SIG-M5 (cell line): ENCODE data around the gene KEAP1.
"Not testable (repeated sequence)": the region's sequence is repeated elsewhere in the genome, so short reads cannot be mapped to it uniquely, and the experiment has no call there.

Experiments
- DNase-seq: peaks from one replicate; lab custom pipeline; 2025; lab: John Stamatoyannopoulos, UW

Gene KEAP1

GRCh38 chr19:10503002-10503789 lies at the start of gene KEAP1:
Gene KEAP1 (minus strand): TSS chr19:10503356. CDS start chr19:10500033, 3,323 bp downstream.
- DNase-seq = no peak

GRCh38 chr19:10552510-10553053 lies 49.4 kb upstream of the KEAP1 start:
- DNase-seq = no peak

- no peak for DNase-seq
These were observed 48.6 kb upstream of the KEAP1 start for GRCh38 chr19:10551698-10552301.

GRCh38 chr19:10551006-10551405 lies 47.9 kb upstream of the KEAP1 start:
- DNase-seq = not testable (repeated sequence)

GRCh38 chr19:10550336-10550735 lies 47.2 kb upstream of the KEAP1 start:
- DNase-seq = no peak

- no peak for DNase-seq
These were observed 46.6 kb upstream of the KEAP1 start for GRCh38 chr19:10549733-10550132.

GRCh38 chr19:10548746-10549276 lies 45.7 kb upstream of the KEAP1 start:
- no peak for DNase-seq

- no peak for DNase-seq
These were observed 43.7 kb upstream of the KEAP1 start for GRCh38 chr19:10546817-10547216.

GRCh38 chr19:10544753-10545251 lies 41.6 kb upstream of the KEAP1 start:
- no peak for DNase-seq

- no peak for DNase-seq
These were observed 41.1 kb upstream of the KEAP1 start for GRCh38 chr19:10544242-10544752.

GRCh38 chr19:10543420-10544241 lies 40.5 kb upstream of the KEAP1 start, which contains the start of gene ATG4D:
Gene ATG4D (plus strand): TSS chr19:10543904. CDS start chr19:10544091, 187 bp downstream.
- no peak for DNase-seq

- no peak for DNase-seq
These were observed 39.9 kb upstream of the KEAP1 start for GRCh38 chr19:10543059-10543419.

- not testable (repeated sequence) for DNase-seq
These were observed 35.9 kb upstream of the KEAP1 start for GRCh38 chr19:10539016-10539415.

- DNase-seq = no peak
These were observed 35.2 kb upstream of the KEAP1 start for GRCh38 chr19:10538204-10538983.

GRCh38 chr19:10537668-10538067 lies 34.5 kb upstream of the KEAP1 start:
- no peak for DNase-seq

- no peak for DNase-seq
These were observed 32.5 kb upstream of the KEAP1 start for GRCh38 chr19:10535613-10536012.

GRCh38 chr19:10533646-10534386 lies 30.7 kb upstream of the KEAP1 start:
- DNase-seq = no peak

- DNase-seq = no peak
These were observed 29.3 kb upstream of the KEAP1 start for GRCh38 chr19:10532457-10532856.

- DNase-seq = not testable (repeated sequence)
These were observed 23.7 kb upstream of the KEAP1 start for GRCh38 chr19:10526887-10527286.

- no peak for DNase-seq
These were observed 22.5 kb upstream of the KEAP1 start for GRCh38 chr19:10525636-10526035.
